GM18868 (cell line): ENCODE results near the gene SLC49A4.

Experiments used
- ATAC-seq: cut with Tn5 transposase; IDR thresholded peaks from one replicate; pipeline ENCODE4 v1.9.1; 2021; ENCODE audit warnings: mild to moderate bottlenecking, moderate library complexity; ENCODE audit not compliant: unreplicated experiment

Gene SLC49A4

GRCh38 chr3:122927726-122928125 lies 132.9 kb downstream of the SLC49A4 start:
- no peak for ATAC-seq

- no peak for ATAC-seq
Measured at GRCh38 chr3:122928396-122929187, 133.7 kb downstream of the SLC49A4 start.

- ATAC-seq = no peak
Measured at GRCh38 chr3:122929188-122930062, 134.6 kb downstream of the SLC49A4 start.

- ATAC-seq = no peak
Measured at GRCh38 chr3:122930063-122930997, 135.5 kb downstream of the SLC49A4 start.
